SK-N-SH (cell line): ENCODE measurements around the gene PEF1. TPM values are rescaled to one million over a fixed set of nuclear protein-coding genes. Genes with fewer than 3 reads are reported as not detected.
"Not testable (repeated sequence)": the region's sequence is repeated elsewhere in the genome, so short reads cannot be mapped to it uniquely, and the experiment has no call there.

Experiments
- CTCF ChIA-PET: fragments of 300-600, 350-600 bp; formaldehyde crosslinking; extraction: SDS; loops from one replicate; lab custom pipeline; 2021; lab: Yijun Ruan, JAX
- POLR2A ChIA-PET: fragments of 350-600 bp; sonication (Branson Sonifier 250); formaldehyde crosslinking; extraction: SDS; loops from one replicate; lab custom pipeline; 2020; ENCODE audit warnings: antibody characterized with exemption, inconsistent platforms; lab: Yijun Ruan, JAX
- DNase-seq: peaks from one replicate; pipeline ENCODE4 v3.0.0; 2012
- H2AFZ ChIP-seq: fragments of 200-600 bp; sonication (generic); 2 replicates; pipeline ENCODE4 v1.8.1; 2016; ENCODE audit warnings: antibody characterized with exemption, mild to moderate bottlenecking, low read depth
- H3F3A ChIP-seq: fragments of 200-600 bp; sonication (generic); replicated peaks from 2 replicates; pipeline ENCODE3; 2016; ENCODE audit warnings: antibody characterized with exemption, mild to moderate bottlenecking; ENCODE audit not compliant: insufficient read depth
- H3K27ac ChIP-seq, 2 experiments: fragments of 200-500 bp in 1 of 2; fragments of 200-600 bp in 1 of 2; sonication (Bioruptor generic) in 1 of 2; sonication (generic), shearing (Covaris generic) in 1 of 2; 2 replicates each; pipeline versions ENCODE4 v1.5.1 to v1.6.1; 2014 to 2016; ENCODE audit warnings: low read depth in 2 of 2, inconsistent platforms in 1 of 2, low read length in 1 of 2, mild to moderate bottlenecking in 1 of 2, mixed read lengths in 1 of 2
- H3K27me3 ChIP-seq: fragments of 200-600 bp; sonication (generic), shearing (Covaris generic); 2 replicates; pipeline ENCODE4 v1.6.1; 2016; ENCODE audit warnings: mixed run types; ENCODE audit not compliant: insufficient read depth
- H3K36me3 ChIP-seq, 2 experiments: fragments of 200-500 bp in 1 of 2; fragments of 200-600 bp in 1 of 2; sonication (Bioruptor generic) in 1 of 2; sonication (generic) in 1 of 2; replicated peaks in 1 of 2; 2 replicates each; pipeline versions ENCODE3 to v1.5.1; 2014 to 2016; ENCODE audit warnings: low read length in 1 of 2, mild to moderate bottlenecking in 1 of 2; ENCODE audit not compliant: insufficient read depth in 2 of 2, control insufficient read depth in 1 of 2
- H3K4me1 ChIP-seq, 2 experiments: fragments of 200-500 bp in 1 of 2; fragments of 200-600 bp in 1 of 2; sonication (Bioruptor generic) in 1 of 2; sonication (generic), shearing (Covaris generic) in 1 of 2; 2 replicates each; pipeline versions ENCODE4 v1.5.1 to v1.6.1; 2014 to 2016; ENCODE audit warnings: low read depth in 1 of 2, low read length in 1 of 2, mixed run types in 1 of 2; ENCODE audit not compliant: insufficient read depth in 2 of 2, control insufficient read depth in 1 of 2
- H3K4me2 ChIP-seq: fragments of 200-600 bp; sonication (generic), shearing (Covaris generic); 2 replicates; pipeline ENCODE4 v1.6.1; 2017; ENCODE audit warnings: mixed run types
- H3K4me3 ChIP-seq, 2 experiments: fragments of 200-500 bp in 1 of 2; fragments of 200-600 bp in 1 of 2; sonication (Bioruptor generic) in 1 of 2; sonication (generic), shearing (Covaris generic) in 1 of 2; 2 replicates each; pipeline versions ENCODE4 v1.5.1 to v1.8.1; 2014 to 2016; ENCODE audit warnings: low read depth in 2 of 2, inconsistent platforms in 1 of 2, low read length in 1 of 2, mild to moderate bottlenecking in 1 of 2, mixed read lengths in 1 of 2, moderate library complexity in 1 of 2
- H3K79me2 ChIP-seq: fragments of 200-600 bp; sonication (generic); 2 replicates; pipeline ENCODE4 v1.8.1; 2017; ENCODE audit warnings: mild to moderate bottlenecking; ENCODE audit not compliant: insufficient read depth
- H3K9ac ChIP-seq: fragments of 200-600 bp; sonication (generic); 2 replicates; pipeline ENCODE4 v1.6.1; 2017; ENCODE audit warnings: mixed run types
- H3K9me2 ChIP-seq: fragments of 200-600 bp; sonication (generic); 2 replicates; pipeline ENCODE4 v1.6.1; 2017; ENCODE audit warnings: mixed run types
- H3K9me3 ChIP-seq: fragments of 200-600 bp; sonication (generic); 2 replicates; pipeline ENCODE4 v1.6.1; 2017; ENCODE audit warnings: mixed run types, mild to moderate bottlenecking, moderate library complexity
- H4K20me1 ChIP-seq: fragments of 200-600 bp; sonication (generic); 2 replicates; pipeline ENCODE4 v1.6.1; 2017; ENCODE audit warnings: mild to moderate bottlenecking, mixed run types; ENCODE audit not compliant: insufficient read depth
- CHD2 ChIP-seq: fragments of 150-350 bp; IDR thresholded peaks from 2 replicates; pipeline ENCODE4 v1.6.1; 2018; ENCODE audit warnings: low read length; ENCODE audit not compliant: partially characterized antibody
- FOXJ3 ChIP-seq: sonication (generic); formaldehyde crosslinking; IDR thresholded peaks from 2 replicates; pipeline ENCODE4 v1.5.1; 2020; ENCODE audit warnings: mild to moderate bottlenecking, missing genetic modification reagents
- FOXM1 ChIP-seq: IDR thresholded peaks from 2 replicates; pipeline ENCODE4 v1.4.0; 2012; ENCODE audit warnings: low read depth, mild to moderate bottlenecking
- MXI1 ChIP-seq: IDR thresholded peaks from 2 replicates; pipeline ENCODE4 v1.6.1; 2012; ENCODE audit warnings: mild to moderate bottlenecking, low read depth, low read length, improper control_type of control experiment
- SIN3A ChIP-seq: IDR thresholded peaks from 2 replicates; pipeline ENCODE4 v1.6.1; 2012; ENCODE audit warnings: low read depth, mild to moderate bottlenecking, low read length, moderate library complexity, borderline replicate concordance
- TAF1 ChIP-seq: IDR thresholded peaks from 2 replicates; pipeline ENCODE4 v1.6.1; 2012; ENCODE audit warnings: low read depth, mild to moderate bottlenecking, low read length, moderate library complexity, borderline replicate concordance
- TCF12 ChIP-seq: IDR thresholded peaks from 2 replicates; pipeline ENCODE4 v1.4.0; 2012
- TEAD4 ChIP-seq: IDR thresholded peaks from 2 replicates; pipeline ENCODE4 v1.4.0; 2012; ENCODE audit warnings: mild to moderate bottlenecking, borderline replicate concordance; ENCODE audit not compliant: insufficient read depth
- WGBS: methylation state at CpG from one replicate; pipeline ENCODE4 v1.1.6; 2017; ENCODE audit warnings: low lambda C conversion rate; 5-methylcytosine and 5-hydroxymethylcytosine counted together
- polyA plus RNA-seq, 3 experiments: library from polyadenylated mRNA; depleted of rRNA; stranded (reverse); fragments of >200 nt; gene quantifications; 2 replicates each; pipeline ENCODE4 v1.2.3, GENCODE V29; 2012
- TF ChIP-seq, protein P1 (sequence below): fragments of 150-350 bp; IDR thresholded peaks from 2 replicates; pipeline ENCODE4 v1.6.1; 2016; ENCODE audit warnings: mild to moderate bottlenecking, low read depth, low read length
- TF ChIP-seq, protein P2 (sequence below): IDR thresholded peaks from 2 replicates; pipeline ENCODE4; 2012
- TF ChIP-seq, protein P3 (sequence below): IDR thresholded peaks from 2 replicates; pipeline ENCODE4 v1.6.1; 2012; ENCODE audit warnings: mild to moderate bottlenecking, low read depth, low read length, moderate library complexity
- TF ChIP-seq, protein P4 (sequence below): IDR thresholded peaks from 2 replicates; pipeline ENCODE4 v1.4.0; 2012; ENCODE audit warnings: low read depth, borderline replicate concordance

The PEF1 gene
- polyA plus RNA-seq, 1 of the 3 experiments (the other 2 are of a cell fraction): 51.9 TPM

DNA sequence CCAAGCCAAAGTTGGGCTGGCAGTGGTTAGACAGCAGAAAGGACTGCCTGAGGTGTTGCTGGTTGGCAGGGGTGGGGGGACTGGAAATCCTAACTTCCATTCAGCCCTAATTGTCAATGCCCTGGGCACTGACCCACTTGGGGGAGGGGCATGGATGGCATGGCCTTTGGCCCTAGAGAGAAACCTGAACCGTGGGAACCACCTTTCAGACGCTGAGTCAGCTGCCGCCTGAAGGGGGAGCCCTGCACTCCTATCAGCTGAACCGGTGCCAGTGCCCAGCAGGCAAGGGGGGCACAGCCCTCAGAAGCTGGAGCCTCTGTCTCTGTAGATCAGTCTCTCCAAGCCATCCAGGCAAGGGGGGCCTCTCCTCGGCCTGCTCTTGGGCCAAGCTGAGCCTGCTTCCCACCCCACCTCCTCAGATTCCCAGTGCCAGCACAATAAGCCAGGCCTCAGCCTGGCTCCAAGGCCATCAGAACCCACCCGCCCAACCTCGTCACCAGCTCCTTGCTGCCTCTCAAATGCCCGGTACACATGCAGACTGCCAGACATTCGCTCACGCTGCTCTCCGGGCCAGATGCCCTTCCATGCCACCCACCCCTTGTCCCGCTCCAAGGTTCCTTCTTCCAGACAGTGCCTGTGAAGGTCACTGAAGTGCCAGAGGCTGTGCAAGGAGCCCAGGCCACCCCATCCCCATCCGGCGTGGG is 56.8 kb downstream of the PEF1 start (continued):
- TF ChIP-seq, protein P1, sequence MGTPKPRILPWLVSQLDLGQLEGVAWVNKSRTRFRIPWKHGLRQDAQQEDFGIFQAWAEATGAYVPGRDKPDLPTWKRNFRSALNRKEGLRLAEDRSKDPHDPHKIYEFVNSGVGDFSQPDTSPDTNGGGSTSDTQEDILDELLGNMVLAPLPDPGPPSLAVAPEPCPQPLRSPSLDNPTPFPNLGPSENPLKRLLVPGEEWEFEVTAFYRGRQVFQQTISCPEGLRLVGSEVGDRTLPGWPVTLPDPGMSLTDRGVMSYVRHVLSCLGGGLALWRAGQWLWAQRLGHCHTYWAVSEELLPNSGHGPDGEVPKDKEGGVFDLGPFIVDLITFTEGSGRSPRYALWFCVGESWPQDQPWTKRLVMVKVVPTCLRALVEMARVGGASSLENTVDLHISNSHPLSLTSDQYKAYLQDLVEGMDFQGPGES: no peak
- TF ChIP-seq, protein P2, sequence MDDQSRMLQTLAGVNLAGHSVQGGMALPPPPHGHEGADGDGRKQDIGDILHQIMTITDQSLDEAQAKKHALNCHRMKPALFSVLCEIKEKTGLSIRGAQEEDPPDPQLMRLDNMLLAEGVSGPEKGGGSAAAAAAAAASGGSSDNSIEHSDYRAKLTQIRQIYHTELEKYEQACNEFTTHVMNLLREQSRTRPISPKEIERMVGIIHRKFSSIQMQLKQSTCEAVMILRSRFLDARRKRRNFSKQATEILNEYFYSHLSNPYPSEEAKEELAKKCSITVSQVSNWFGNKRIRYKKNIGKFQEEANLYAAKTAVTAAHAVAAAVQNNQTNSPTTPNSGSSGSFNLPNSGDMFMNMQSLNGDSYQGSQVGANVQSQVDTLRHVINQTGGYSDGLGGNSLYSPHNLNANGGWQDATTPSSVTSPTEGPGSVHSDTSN: no peak
- TF ChIP-seq FOXJ3: no peak
- TF ChIP-seq FOXM1: no peak
- TF ChIP-seq CHD2: peak; percentile 10

DNA sequence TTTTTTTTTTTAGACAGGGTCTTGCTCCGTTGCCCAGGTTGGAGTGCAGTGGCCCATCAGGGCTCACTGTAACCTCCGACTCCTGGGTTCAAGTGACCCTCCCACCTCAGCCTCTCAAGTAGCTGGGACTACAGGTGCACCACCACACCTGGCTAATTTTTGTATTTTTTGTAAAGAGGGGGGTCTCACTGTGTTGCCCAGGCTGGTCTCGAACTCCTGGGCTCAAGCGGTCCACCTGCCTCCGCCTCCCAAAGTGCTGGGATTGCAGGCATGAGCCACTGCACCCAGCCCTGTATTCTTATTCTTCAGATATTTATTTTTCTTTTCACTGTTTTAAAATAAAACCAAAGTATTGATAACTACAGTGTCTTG is 57.4 kb downstream of the PEF1 start:
- H3K4me3 ChIP-seq, H3K9me2 ChIP-seq, DNase-seq, H3K4me2 ChIP-seq, POLR2A ChIA-PET, H2AFZ ChIP-seq, H3K9ac ChIP-seq, H4K20me1 ChIP-seq, H3K27me3 ChIP-seq, H3K27ac ChIP-seq, H3K79me2 ChIP-seq, H3F3A ChIP-seq, H3K36me3 ChIP-seq, H3K9me3 ChIP-seq: not testable (repeated sequence)
- peaks cover 10 to 18% of the 10 kb centered on the region in 2 experiments; a peak in 3 of 4 replicates for H3K4me1 ChIP-seq
- 97% methylated on average over 5 of the region's 5 CpGs for WGBS
- CTCF ChIA-PET: interaction anchor here (0.8 to 4.5 kb wide), 20 partner anchors 8 to 192 kb away, joined by 3 to 36 read pairs (median 4); partner anchors contain the start of gene HCRTR1

DNA sequence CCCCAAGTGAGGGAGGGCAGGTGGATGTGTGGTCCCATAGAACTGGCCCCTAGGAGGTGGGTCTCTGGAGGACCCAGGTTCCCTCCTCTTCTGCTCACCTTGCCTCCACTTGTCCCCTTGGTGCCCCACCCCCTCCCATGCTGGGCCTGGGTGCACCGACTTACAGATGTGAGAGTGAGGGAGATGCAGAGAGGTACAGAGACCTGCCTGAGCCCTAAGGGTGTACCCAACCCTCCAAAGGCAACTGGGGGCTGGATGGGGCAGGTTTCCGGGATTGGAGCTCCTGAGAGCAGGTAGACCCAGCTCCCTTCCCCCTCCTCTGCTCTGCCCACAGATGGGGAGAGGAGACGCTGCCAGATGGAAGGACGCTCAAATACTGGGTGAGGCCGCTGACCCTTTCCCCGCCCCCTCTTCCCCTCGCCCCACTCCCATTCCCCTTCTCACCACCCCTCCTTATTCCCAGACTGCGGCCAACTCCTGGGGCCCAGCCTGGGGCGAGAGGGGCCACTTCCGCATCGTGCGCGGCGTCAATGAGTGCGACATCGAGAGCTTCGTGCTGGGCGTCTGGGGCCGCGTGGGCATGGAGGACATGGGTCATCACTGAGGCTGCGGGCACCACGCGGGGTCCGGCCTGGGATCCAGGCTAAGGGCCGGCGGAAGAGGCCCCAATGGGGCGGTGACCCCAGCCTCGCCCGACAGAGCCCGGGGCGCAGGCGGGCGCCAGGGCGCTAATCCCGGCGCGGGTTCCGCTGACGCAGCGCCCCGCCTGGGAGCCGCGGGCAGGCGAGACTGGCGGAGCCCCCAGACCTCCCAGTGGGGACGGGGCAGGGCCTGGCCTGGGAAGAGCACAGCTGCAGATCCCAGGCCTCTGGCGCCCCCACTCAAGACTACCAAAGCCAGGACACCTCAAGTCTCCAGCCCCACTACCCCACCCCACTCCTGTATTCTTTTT is 58.0 kb downstream of the PEF1 start:
- DNase-seq: no peak
- no peaks in the 10 kb centered on the region for H3K9me2 ChIP-seq
- H4K20me1 ChIP-seq: no peaks in the 10 kb centered on the region
- no peaks in the 10 kb centered on the region for H3F3A ChIP-seq
- ChIA-PET CTCF (interaction anchor here (0.8 to 4.5 kb wide), 13 partner anchors 8 to 202 kb away, joined by 3 to 36 read pairs (median 5); partner anchors contain the start of gene HCRTR1), POLR2A (no interaction called here)
- H3K9me3 ChIP-seq: no peaks in the 10 kb centered on the region
- WGBS: 92% methylated on average over 21 of the region's 47 CpGs
- H3K27me3 ChIP-seq: no peaks in the 10 kb centered on the region
- no peaks in the 10 kb centered on the region for H3K36me3 ChIP-seq
- H2AFZ ChIP-seq: no peak overlapping the region
- H3K4me1 ChIP-seq: peaks cover 3 to 18% of the 10 kb centered on the region in 2 experiments; a peak in 2 of 4 replicates
- H3K4me3 ChIP-seq: no peak overlapping the region
- no peak overlapping the region for H3K27ac ChIP-seq
- H3K9ac ChIP-seq: no peak overlapping the region
- H3K79me2 ChIP-seq: no peaks in the 10 kb centered on the region
- H3K4me2 ChIP-seq: no peak overlapping the region
- TF ChIP-seq, protein P3, sequence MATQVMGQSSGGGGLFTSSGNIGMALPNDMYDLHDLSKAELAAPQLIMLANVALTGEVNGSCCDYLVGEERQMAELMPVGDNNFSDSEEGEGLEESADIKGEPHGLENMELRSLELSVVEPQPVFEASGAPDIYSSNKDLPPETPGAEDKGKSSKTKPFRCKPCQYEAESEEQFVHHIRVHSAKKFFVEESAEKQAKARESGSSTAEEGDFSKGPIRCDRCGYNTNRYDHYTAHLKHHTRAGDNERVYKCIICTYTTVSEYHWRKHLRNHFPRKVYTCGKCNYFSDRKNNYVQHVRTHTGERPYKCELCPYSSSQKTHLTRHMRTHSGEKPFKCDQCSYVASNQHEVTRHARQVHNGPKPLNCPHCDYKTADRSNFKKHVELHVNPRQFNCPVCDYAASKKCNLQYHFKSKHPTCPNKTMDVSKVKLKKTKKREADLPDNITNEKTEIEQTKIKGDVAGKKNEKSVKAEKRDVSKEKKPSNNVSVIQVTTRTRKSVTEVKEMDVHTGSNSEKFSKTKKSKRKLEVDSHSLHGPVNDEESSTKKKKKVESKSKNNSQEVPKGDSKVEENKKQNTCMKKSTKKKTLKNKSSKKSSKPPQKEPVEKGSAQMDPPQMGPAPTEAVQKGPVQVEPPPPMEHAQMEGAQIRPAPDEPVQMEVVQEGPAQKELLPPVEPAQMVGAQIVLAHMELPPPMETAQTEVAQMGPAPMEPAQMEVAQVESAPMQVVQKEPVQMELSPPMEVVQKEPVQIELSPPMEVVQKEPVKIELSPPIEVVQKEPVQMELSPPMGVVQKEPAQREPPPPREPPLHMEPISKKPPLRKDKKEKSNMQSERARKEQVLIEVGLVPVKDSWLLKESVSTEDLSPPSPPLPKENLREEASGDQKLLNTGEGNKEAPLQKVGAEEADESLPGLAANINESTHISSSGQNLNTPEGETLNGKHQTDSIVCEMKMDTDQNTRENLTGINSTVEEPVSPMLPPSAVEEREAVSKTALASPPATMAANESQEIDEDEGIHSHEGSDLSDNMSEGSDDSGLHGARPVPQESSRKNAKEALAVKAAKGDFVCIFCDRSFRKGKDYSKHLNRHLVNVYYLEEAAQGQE: no peak
- TF ChIP-seq MXI1 (no peak), TAF1 (no peak), TCF12 (no peak), SIN3A (no peak), TEAD4 (no peak)
- TF ChIP-seq, protein P4, sequence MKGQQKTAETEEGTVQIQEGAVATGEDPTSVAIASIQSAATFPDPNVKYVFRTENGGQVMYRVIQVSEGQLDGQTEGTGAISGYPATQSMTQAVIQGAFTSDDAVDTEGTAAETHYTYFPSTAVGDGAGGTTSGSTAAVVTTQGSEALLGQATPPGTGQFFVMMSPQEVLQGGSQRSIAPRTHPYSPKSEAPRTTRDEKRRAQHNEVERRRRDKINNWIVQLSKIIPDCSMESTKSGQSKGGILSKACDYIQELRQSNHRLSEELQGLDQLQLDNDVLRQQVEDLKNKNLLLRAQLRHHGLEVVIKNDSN: no peak
- TF ChIP-seq, protein P1: no peak
